ENCODE results near the gene PTRHD1. TPM values are rescaled to one million over a fixed set of nuclear protein-coding genes. Genes with fewer than 3 reads are reported as not detected.

Gene PTRHD1
- total RNA-seq, 1 experiment from 2014 or later: 39.2 TPM

- no peak overlapping the region for H3K4me3 Mint-ChIP-seq
- peaks cover 27% of the 10 kb centered on the region for H3K4me1 Mint-ChIP-seq
- CTCF ChIA-PET: interaction anchor here (2.5 kb wide), 1 partner anchor 219 kb away, joined by 5 read pairs; no protein-coding TSS in a partner anchor
- peak overlapping the region; percentile 25 for H3K27ac Mint-ChIP-seq
- TF ChIP-seq FOXP4 (CRISPR knock-in tag; IDR thresholded peaks at IDR 0.05) (no peak), SMAD3 (CRISPR knock-in tag; IDR thresholded peaks at IDR 0.05; ENCODE audit: borderline replicate concordance) (no peak), GABPB1 (CRISPR knock-in tag; IDR thresholded peaks at IDR 0.05) (no peak), ZBTB21 (CRISPR knock-in tag; IDR thresholded peaks at IDR 0.05; ENCODE audit: borderline replicate concordance) (no peak), NR2C2 (CRISPR knock-in tag; IDR thresholded peaks at IDR 0.05) (no peak), CREB1 (CRISPR knock-in tag; IDR thresholded peaks at IDR 0.05) (no peak), CDX4 (CRISPR knock-in tag; IDR thresholded peaks at IDR 0.05; ENCODE audit: borderline replicate concordance) (no peak), TEAD4 (CRISPR knock-in tag; IDR thresholded peaks at IDR 0.05) (no peak), CREM (CRISPR knock-in tag; IDR thresholded peaks at IDR 0.05) (no peak), ZBTB43 (CRISPR knock-in tag; IDR thresholded peaks at IDR 0.05) (no peak), IRF2 (CRISPR knock-in tag; IDR thresholded peaks at IDR 0.05; ENCODE audit: borderline replicate concordance, low read depth) (no peak), OVOL2 (CRISPR knock-in tag; IDR thresholded peaks at IDR 0.05; ENCODE audit: borderline replicate concordance) (no peak), EMX1 (CRISPR knock-in tag; IDR thresholded peaks at IDR 0.05) (no peak)
- H3K27me3 Mint-ChIP-seq (ENCODE audit: low read depth): no peaks in the 10 kb centered on the region; the same call in 1 of the 2 replicates
- POLR2A ChIA-PET: no interaction called here
- DNase-seq (ENCODE audit: low spot score): no peak
- H3K36me3 Mint-ChIP-seq: peaks cover 30% of the 10 kb centered on the region
- no peaks in the 10 kb centered on the region for H3K9me3 Mint-ChIP-seq
- ATAC-seq: no peak
Observed at GRCh38 chr2:24832073-24832461, 38.9 kb upstream of the PTRHD1 start.

- H3K4me3 Mint-ChIP-seq: no peak overlapping the region
- POLR2A ChIA-PET: no interaction called here
- no peaks in the 10 kb centered on the region for H3K9me3 Mint-ChIP-seq
- no peak overlapping the region for H3K27ac Mint-ChIP-seq
- peaks cover 26% of the 10 kb centered on the region for H3K36me3 Mint-ChIP-seq
- peaks cover 30% of the 10 kb centered on the region for H3K4me1 Mint-ChIP-seq
- no peak for ATAC-seq
- CTCF ChIA-PET: interaction anchor here (0.8 to 2.5 kb wide), 8 partner anchors 9 to 421 kb away, joined by 3 to 10 read pairs (median 4); no protein-coding TSS in a partner anchor
- no peaks in the 10 kb centered on the region; the same call in 1 of the 2 replicates for H3K27me3 Mint-ChIP-seq (ENCODE audit: low read depth)
- peak; percentile 4 for DNase-seq (ENCODE audit: low spot score)
- TF ChIP-seq ZSCAN18 (CRISPR knock-in tag; IDR thresholded peaks at IDR 0.05): no peak
- no peak for TF ChIP-seq MYBL2 (CRISPR knock-in tag; IDR thresholded peaks at IDR 0.05)
- no peak for TF ChIP-seq ZNF263 (CRISPR knock-in tag; IDR thresholded peaks at IDR 0.05; ENCODE audit: low read depth)
- TF ChIP-seq E2F4 (CRISPR knock-in tag; IDR thresholded peaks at IDR 0.05; ENCODE audit: borderline replicate concordance, low read depth): no peak
- no peak for TF ChIP-seq PREB (CRISPR knock-in tag; IDR thresholded peaks at IDR 0.05; ENCODE audit: borderline replicate concordance)
- TF ChIP-seq ZNF423 (CRISPR knock-in tag; IDR thresholded peaks at IDR 0.05): no peak
- no peak for TF ChIP-seq ERG (CRISPR knock-in tag; IDR thresholded peaks at IDR 0.05)
- no peak for TF ChIP-seq JUN (CRISPR knock-in tag; IDR thresholded peaks at IDR 0.05)
- no peak for TF ChIP-seq MLX (CRISPR knock-in tag; IDR thresholded peaks at IDR 0.05)
- no peak for TF ChIP-seq SMAD4 (CRISPR knock-in tag; IDR thresholded peaks at IDR 0.05)
- TF ChIP-seq GRHL2 (CRISPR knock-in tag; IDR thresholded peaks at IDR 0.05; ENCODE audit: insufficient replicate concordance, severe bottlenecking): no peak
- TF ChIP-seq TCF7 (CRISPR knock-in tag; IDR thresholded peaks at IDR 0.05; ENCODE audit: low read depth): no peak
- TF ChIP-seq TEAD4 (CRISPR knock-in tag; IDR thresholded peaks at IDR 0.05): no peak
- TF ChIP-seq OVOL2 (CRISPR knock-in tag; IDR thresholded peaks at IDR 0.05; ENCODE audit: borderline replicate concordance): no peak
Observed at GRCh38 chr2:24831221-24832072, 38.3 kb upstream of the PTRHD1 start.
